Activated CD8-positive, alpha-beta T cell treated with anti-CD3 and anti-CD28 coated beads for 36 hours (primary cell): ENCODE results near the gene RSAD1. TPM values are rescaled to one million over a fixed set of nuclear protein-coding genes. Genes with fewer than 3 reads are reported as not detected.

Experiments used
- ATAC-seq: fragments of 200-7000 bp; cut with Tn5 transposase; one replicate; pipeline ENCODE4 v1.10.0; 2021; ENCODE audit warnings: mild to moderate bottlenecking, moderate library complexity
- CTCF ChIA-PET: fragments of 350-600 bp; sonication (Branson Sonifier 250); formaldehyde crosslinking; loops from one replicate; lab custom pipeline; 2021; ENCODE audit warnings: antibody characterized with exemption; lab: Charles Lee
- POLR2A ChIA-PET: fragments of 350-600 bp; sonication (Branson Sonifier 250); formaldehyde crosslinking; loops from one replicate; lab custom pipeline; 2021; ENCODE audit warnings: antibody characterized with exemption; lab: Charles Lee
- DNase-seq: peaks from one replicate; pipeline ENCODE4 v3.0.0-alpha.2; 2020
- H3K27ac Mint-ChIP-seq: one replicate; pipeline ENCODE4 v1.8.0; 2021; ENCODE audit warnings: mild to moderate bottlenecking, mixed read lengths
- H3K27me3 Mint-ChIP-seq: one replicate; pipeline ENCODE4 v1.8.0; 2021; ENCODE audit warnings: mixed read lengths
- H3K36me3 Mint-ChIP-seq: one replicate; pipeline ENCODE4 v1.8.0; 2021; ENCODE audit warnings: low read depth, mixed read lengths
- H3K4me1 Mint-ChIP-seq: one replicate; pipeline ENCODE4 v1.8.0; 2021; ENCODE audit warnings: low read depth, mixed read lengths
- H3K4me3 Mint-ChIP-seq: one replicate; pipeline ENCODE4 v1.8.0; 2021; ENCODE audit warnings: mild to moderate bottlenecking, moderate library complexity, mixed read lengths
- H3K9me3 Mint-ChIP-seq: one replicate; pipeline ENCODE4 v1.8.0; 2021; ENCODE audit warnings: mixed read lengths
- CTCF ChIP-seq: fragments of 200-600 bp; IDR thresholded peaks from one replicate; pipeline ENCODE4 v1.8.0; 2022; ENCODE audit warnings: antibody characterized with exemption, mild to moderate bottlenecking
- intact Hi-C: fragments of 100-400 bp; cut with micrococcal nuclease; formaldehyde crosslinking; loops from one replicate; pipeline ENCODE4 v1.10.0; 2022
- total RNA-seq, 2 experiments: library from RNA; stranded (reverse); gene quantifications; one replicate each; pipeline ENCODE4 v1.2.3, GENCODE V29; 2021

RSAD1 gene
- total RNA-seq, result 10 to 100 TPM; 39.2 to 40.7 TPM

DNA sequence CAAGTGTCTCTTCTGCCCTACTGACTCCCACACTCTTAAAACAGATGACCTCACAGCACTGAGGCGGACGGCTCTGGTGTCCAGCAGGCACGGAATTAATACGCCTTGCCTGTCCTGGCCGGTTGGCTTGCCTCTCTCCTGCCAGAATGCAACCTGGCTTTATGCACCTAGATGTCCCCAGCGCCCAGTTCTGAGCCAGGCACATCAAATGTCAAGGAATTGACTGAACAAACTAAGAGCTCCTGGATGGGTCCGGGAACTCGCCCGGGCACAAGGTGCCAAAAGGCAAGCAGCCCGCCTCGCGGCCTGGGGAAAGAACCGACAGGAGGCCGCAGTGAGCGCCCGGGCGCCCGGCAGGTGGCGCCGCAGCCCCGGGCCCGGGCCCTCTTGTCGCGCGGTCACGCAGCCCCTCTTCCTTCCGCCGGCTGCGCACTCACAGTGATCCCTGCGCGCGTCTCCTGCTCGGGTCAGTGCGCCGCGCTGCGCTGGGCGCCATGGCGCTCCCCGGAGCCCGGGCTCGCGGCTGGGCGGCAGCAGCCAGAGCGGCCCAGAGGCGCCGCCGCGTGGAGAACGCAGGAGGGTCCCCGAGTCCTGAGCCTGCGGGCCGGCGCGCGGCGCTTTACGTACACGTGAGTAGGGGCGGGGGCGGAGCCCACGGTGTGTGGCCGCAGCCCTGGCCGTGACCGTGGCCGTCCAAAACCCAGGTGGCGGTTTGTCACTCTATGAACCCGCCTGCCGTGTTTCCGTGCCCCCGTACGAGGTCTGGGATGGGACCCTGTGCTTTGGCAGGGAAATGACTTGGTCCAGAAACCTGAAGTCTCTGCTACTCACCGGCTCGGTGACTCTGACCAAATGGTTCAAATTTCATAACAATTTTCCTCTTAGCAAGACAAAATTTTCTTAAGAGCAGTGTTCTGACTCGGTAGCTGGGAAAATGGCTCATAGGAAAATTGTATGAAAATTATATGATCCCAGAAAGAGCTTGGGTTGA lies at the start of gene RSAD1:
TSS of gene RSAD1 (plus strand) at position 470 of the 991 bp plus-strand sequence. CDS start at position 495, 25 bp downstream.
- TF ChIP-seq CTCF, result peak; percentile 86
- peak within 1 kb of the TSS; percentile 93 for H3K27ac Mint-ChIP-seq
- no peaks in the 10 kb centered on the region for H3K9me3 Mint-ChIP-seq
- peak; percentile 94 for ATAC-seq
- H3K36me3 Mint-ChIP-seq, result peaks cover 17% of the 10 kb centered on the region
- ChIA-PET CTCF (interaction anchor here (0.7 to 4.1 kb wide), 27 partner anchors 8 to 278 kb away, joined by 3 to 40 read pairs (median 5); partner anchors contain the start of genes CACNA1G, COL1A1 and LRRC59), POLR2A (interaction anchor here (0.7 to 2.9 kb wide), 14 partner anchors 8 to 346 kb away, joined by 3 to 15 read pairs (median 4); partner anchors contain the start of genes CACNA1G, CHAD and LRRC59)
- DNase-seq, result peak; percentile 90
- peak within 1 kb of the TSS; percentile 89 for H3K4me3 Mint-ChIP-seq
- peaks cover 3% of the 10 kb centered on the region for H3K27me3 Mint-ChIP-seq
- peaks cover 22% of the 10 kb centered on the region for H3K4me1 Mint-ChIP-seq
- intact Hi-C loops, result no loop called here

DNA sequence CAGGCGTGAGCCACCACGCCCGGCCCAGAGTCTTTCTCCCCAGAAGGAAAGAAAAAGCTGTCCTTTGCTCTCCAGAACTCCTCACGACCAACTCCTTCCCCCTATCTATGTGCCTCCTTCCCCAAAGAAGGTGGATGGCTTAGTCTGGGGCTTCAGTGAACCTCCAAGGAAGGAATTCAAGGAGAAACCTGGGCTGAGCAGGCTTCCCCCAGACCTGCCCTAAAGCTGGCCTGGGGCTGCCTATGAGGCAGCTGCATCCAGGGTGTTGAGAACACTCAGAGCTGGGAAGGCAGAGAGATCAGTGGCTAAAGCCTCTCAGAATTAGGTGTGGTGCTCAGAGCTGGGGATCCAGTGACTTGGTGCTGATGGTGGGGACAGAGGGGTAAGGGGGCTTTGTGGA lies 48.9 kb upstream of the RSAD1 start:
- Mint-ChIP-seq H3K4me3 (no peak overlapping the region), H3K27ac (no peak overlapping the region), H3K36me3 (no peaks in the 10 kb centered on the region), H3K27me3 (no peaks in the 10 kb centered on the region), H3K4me1 (peaks cover 17% of the 10 kb centered on the region), H3K9me3 (no peaks in the 10 kb centered on the region)
- no peak for TF ChIP-seq CTCF
- POLR2A ChIA-PET, result interaction anchor here (1.6 kb wide), 1 partner anchor 12 kb away, joined by 4 read pairs; no protein-coding TSS in a partner anchor
- CTCF ChIA-PET, result interaction anchor here (0.6 to 2.8 kb wide), 5 partner anchors 8 to 146 kb away, joined by 3 to 11 read pairs (median 3); partner anchors contain the start of gene LRRC59
- DNase-seq, result no peak
- ATAC-seq, result no peak
- intact Hi-C loops, result no loop called here

DNA sequence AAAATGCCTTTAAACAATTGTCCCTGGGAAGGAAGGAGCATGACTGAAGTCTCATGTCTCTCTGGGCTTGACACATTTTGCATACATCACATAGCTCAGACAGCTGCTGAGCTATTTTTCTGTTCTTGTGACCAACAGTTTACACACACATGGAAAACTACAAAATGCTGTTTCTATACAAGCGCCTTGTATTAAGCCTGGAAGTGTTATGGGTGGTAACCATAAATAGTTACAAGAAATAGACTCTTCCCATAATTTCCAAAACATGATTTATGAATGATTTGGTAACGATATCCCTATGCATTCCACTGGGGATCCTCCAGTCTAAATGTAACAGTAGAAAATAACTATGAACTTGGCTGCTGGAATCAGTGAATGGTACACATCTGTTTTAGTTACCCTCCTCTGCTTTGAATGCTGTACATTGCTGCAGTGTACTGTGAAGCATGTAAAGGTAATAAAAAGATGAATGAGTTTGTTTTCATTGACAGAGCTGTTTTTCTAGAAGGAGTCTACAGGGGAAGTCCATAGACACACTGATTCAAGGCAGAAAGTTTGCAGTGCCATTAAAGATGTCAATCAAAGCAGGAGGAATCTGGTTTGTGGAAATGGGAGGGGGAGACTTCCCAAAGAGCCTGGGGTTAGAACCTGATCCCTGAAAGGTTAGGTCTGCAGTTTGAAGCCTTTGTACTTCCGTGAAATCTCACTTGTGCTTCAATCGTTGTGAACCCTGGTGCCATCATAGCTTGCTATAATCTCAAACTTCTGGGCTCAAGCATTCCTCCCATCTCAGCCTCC lies 47.6 kb upstream of the RSAD1 start:
- Mint-ChIP-seq H3K9me3 (no peaks in the 10 kb centered on the region), H3K36me3 (no peaks in the 10 kb centered on the region), H3K4me3 (no peak overlapping the region), H3K4me1 (peaks cover 12% of the 10 kb centered on the region), H3K27me3 (no peaks in the 10 kb centered on the region), H3K27ac (no peak overlapping the region)
- no peak for TF ChIP-seq CTCF
- ATAC-seq, result no peak
- DNase-seq, result no peak
- ChIA-PET POLR2A (interaction anchor here (1.1 kb wide), 1 partner anchor 19 kb away, joined by 3 read pairs; no protein-coding TSS in a partner anchor), CTCF (interaction anchor here (1.0 to 1.2 kb wide), 2 partner anchors 12 to 168 kb away, joined by 3 read pairs; no protein-coding TSS in a partner anchor)
- intact Hi-C loops, result no loop called here

GRCh38 chr17:50432125-50432762 lies 46.4 kb upstream of the RSAD1 start:
- no peak overlapping the region for H3K4me3 Mint-ChIP-seq
- no peaks in the 10 kb centered on the region for H3K27me3 Mint-ChIP-seq
- ChIA-PET CTCF (interaction anchor here (1.0 to 1.2 kb wide), 3 partner anchors 42 to 167 kb away, joined by 3 read pairs; no protein-coding TSS in a partner anchor), POLR2A (no interaction called here)
- DNase-seq (no peak), ATAC-seq (no peak)
- peaks cover 6% of the 10 kb centered on the region for H3K4me1 Mint-ChIP-seq
- no peaks in the 10 kb centered on the region for H3K9me3 Mint-ChIP-seq
- intact Hi-C loops, result no loop called here
- TF ChIP-seq CTCF, result no peak
- no peaks in the 10 kb centered on the region for H3K36me3 Mint-ChIP-seq
- H3K27ac Mint-ChIP-seq, result no peak overlapping the region
